HG02938 (cell line): ENCODE data around the gene ADGRD1.
"Not testable (repeated sequence)": the region's sequence is repeated elsewhere in the genome, so short reads cannot be mapped to it uniquely, and the experiment has no call there.

Source experiments
- ATAC-seq: cut with Tn5 transposase; IDR thresholded peaks from one replicate; pipeline ENCODE4 v1.9.1; 2021; ENCODE audit warnings: mild to moderate bottlenecking, moderate library complexity; ENCODE audit not compliant: unreplicated experiment

Gene ADGRD1

GRCh38 chr12:131113568-131114270 lies 160.0 kb downstream of the ADGRD1 start:
- ATAC-seq, result no peak

GRCh38 chr12:131114271-131114670 lies 160.6 kb downstream of the ADGRD1 start:
- no peak for ATAC-seq

DNA sequence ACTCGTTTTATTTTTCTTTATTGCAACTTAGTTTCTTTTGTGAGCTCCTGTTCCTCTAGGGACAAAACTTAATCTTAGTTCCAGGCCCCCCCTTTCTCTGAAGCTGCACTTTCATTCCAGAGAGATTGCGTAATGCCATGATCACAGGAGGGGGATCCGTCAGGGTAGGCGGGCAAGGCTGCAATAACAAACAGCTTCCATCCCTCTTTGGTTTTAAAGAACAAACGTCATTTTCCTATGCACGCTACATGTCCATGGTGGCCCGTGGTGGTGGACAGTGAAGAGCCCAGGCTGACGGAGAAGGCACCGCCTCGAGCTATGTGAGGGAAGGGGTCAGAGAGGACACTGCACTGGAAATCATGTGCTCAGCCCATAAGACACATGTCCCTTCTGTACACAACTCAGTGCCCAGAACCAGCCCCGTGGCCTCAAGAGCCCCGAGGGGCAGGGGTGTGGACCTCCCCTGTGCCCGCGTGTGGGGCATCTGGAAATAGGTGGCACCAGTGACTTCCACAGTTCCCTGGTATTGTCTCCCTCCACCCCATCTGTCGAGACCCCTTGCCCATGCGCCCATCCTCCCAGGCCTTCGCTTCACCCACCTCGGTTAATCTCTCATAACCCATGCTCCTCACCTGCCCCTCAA lies 161.4 kb downstream of the ADGRD1 start:
- ATAC-seq, result no peak

- ATAC-seq, result no peak
Measured at GRCh38 chr12:131115766-131116467, 162.2 kb downstream of the ADGRD1 start.

- ATAC-seq, result no peak
Measured at GRCh38 chr12:131116468-131117117, 162.9 kb downstream of the ADGRD1 start.

DNA sequence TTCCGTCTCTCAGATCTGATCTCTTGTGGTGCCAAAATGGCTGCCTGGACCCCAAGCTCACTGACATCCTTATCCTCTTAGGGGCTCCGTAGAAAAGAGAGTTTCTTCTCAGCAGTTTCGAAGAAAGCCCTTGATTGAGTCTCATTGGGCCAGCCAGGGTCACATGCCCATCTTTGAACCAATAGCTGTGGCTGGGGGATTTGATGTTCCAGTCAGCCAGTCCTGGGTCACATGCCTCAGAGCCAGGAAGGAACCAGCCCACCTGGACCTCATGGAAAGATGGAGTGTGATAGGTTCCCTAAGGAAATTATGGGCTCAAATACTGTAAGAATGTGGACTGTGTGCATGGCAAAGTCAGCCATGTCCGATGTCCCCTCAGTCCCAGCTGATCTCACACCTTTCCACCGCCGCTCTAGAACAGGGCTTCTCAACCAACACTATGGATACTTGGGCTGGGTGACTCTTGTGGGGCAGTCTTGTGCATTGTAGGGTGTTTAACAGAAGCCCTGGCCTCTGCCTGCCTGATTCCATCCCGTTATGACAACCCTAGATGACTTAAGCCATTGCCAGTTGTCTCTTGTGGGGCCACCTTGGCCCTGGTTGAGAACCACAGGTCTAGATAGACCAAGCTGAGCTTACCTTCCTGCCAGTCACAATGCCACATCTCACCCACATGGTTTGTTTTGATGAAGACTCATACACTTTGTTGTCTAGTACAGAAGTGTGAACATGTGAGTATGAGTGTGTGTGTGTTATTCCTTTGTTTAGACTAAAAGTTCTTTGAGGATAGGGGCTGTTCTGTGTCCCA lies 163.9 kb downstream of the ADGRD1 start:
- no peak for ATAC-seq

GRCh38 chr12:131118371-131118770 lies 164.7 kb downstream of the ADGRD1 start:
- no peak for ATAC-seq

DNA sequence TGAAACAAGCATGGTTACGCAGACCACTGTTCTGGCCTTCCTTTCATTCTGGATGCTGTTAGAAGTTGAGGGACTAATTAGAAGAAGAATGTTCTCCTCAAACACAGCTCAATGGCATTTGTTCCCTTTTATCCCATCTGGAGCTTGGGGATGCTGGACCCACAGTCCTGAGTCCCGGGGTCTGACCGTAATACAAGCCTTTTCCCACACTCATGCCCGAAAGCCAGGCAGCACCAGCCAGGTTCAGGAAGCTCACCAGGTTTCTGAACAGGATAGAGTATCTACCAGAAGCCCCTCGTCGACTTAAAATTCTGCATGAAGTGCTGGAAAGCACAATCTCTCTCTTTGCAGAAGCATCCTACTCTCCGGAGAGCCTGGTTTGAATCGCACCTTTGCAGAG lies 165.6 kb downstream of the ADGRD1 start:
- ATAC-seq, result not testable (repeated sequence)

DNA sequence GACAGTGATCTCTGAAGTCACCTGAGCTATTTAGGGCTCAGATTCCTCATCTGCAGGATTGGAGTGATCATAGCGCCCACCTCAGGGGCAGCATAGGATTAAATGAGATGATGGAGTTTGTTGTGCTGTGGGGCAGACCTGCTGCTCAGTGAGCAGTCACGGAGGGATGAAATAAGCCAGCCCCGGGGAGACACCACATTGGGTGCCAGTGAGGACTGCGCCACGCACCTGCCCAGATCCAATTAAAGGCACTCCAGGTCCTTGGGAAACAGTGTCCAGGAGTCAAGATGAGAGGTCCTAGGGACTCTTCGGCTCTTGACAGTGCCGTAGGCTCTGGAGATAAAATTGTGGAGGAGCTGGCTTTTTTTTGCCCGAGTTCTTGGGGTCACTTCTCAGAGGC lies 166.2 kb downstream of the ADGRD1 start:
- ATAC-seq, result no peak

- no peak for ATAC-seq
Measured at GRCh38 chr12:131120831-131121271, 167.1 kb downstream of the ADGRD1 start.

DNA sequence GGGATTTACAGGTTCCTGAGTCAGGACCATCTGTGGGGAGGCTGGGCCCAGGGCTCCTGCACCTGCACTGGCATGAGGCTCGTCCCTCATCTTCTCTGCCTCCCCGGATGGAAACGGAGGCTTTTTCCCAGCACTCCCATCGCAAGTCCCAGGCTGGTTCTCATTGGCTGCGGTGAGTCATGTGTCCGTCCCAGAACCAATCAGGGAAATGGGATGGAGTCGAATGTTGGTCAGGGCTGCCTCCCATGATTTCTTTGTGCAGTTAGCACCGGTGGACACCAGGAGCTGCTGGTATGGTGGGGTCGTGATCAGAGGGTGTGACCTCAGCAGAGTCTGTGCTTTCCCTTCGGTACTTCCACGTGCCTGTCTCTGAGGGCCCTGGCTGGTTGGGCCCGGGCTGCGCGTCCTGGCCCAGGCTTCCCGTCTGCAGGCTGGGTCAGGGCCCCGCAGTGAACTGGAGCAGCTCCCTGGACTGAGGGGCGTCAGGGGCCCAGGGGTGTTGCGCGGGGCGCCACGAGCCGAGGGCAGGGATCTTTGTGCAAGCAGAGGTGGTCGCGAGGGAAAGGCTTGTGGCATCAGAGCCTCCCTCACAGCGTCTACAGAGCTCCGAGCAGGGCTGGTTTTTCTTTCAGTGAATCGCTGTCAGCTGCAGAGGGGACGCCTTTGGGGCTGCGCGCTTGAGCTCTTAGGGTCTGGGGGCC lies 168.1 kb downstream of the ADGRD1 start:
- ATAC-seq, result no peak

DNA sequence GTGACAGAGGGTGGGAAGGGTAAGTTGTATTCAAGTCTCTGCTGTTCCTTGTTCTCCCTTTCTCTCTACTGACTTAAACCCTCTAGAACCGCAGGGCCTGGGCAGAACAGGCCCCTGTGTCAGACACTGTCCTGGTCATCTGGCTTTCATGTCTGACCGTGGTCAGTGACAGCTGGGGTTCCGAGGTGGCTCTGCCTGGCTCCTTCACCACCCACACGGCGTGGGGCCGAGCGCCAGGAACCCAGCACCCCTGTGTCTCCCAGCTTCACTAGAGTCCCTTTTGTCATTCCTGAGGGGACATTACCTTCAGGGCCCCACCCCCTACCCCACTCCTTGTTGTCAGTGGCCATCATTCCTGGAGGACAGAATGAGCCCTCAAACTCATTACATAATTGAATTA lies 168.9 kb downstream of the ADGRD1 start:
- no peak for ATAC-seq

- no peak for ATAC-seq
Measured at GRCh38 chr12:131123817-131124216, 170.1 kb downstream of the ADGRD1 start.

DNA sequence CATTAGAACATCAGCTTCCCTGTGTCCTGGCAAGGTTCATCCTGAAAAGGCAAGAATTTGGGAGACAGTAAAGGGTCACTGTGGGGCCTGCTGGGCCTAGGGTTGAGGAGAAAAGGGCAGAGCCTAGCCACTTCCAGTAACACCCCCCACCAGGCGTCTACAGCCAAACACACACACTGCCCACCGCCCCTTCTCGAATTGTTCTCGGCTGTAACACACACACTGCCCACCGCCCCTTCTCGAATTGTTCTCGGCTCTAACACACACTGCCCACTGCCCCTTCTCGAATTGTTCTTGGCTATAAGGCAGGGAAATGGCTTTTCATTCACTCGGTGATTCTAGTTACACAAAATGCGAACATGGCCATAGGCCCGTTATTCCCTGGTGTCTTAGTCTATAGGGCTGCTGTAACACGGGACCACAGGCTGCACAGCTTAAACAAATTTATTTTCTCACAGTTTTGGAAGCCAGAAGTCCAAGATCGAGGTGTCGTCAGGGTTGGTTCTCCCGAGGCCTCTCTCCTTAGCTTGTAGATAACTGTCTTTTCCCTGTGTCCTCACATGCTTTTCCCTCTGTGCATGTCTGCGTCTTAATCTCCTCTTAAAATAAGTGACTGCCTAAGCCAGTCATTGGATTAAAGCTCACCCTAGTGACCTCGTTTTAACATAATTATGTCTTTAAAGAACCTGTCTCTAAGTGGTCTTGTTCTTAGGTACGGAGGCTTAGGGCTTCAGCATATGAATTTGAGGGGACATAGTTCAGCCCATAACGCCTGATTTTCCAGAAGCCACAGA lies 171.0 kb downstream of the ADGRD1 start:
- ATAC-seq, result no peak

- no peak for ATAC-seq
Measured at GRCh38 chr12:131126662-131127173, 173.0 kb downstream of the ADGRD1 start.

DNA sequence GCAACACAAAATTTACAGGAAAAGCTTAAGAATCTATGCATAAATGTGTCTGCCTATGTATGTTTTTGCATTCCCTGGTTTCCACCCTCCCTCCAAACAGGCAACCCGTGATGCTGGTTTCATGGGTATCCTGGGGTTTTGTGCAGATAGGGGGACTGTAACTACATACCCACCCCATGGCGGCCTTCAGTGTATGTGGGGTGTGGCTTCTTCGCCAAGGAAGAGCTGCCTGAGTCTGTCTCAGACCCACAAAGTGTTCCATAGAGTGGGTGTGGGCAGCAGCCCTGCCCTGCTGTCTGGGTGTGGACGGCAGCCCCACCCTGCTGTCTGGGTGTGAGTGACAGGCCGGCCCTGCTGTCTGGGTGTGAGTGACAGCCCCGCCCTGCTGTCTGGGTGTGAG lies 174.8 kb downstream of the ADGRD1 start:
- ATAC-seq, result no peak

DNA sequence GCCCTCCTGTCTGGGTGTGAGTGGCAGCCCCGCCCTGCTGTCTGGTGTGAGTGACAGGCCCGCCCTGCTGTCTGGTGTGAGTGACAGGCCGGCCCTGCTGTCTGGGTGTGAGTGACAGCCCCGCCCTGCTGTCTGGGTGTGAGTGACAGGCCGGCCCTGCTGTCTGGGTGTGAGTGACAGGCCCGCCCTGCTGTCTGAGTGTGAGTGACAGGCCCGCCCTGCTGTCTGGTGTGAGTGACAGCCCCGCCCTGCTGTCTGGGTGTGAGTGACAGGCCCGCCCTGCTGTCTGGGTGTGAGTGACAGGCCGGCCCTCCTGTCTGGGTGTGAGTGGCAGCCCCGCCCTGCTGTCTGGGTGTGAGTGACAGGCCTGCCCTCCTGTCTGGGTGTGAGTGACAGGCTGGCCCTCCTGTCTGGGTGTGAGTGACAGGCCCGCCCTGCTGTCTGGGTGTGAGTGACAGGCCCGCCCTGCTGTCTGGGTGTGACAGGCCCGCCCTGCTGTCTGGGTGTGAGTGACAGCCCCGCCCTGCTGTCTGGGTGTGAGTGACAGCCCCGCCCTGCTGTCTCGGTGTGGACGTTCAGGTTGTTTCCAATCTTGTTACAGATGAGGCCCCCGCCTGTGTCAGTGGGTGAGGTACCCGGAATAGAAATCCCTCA lies 175.4 kb downstream of the ADGRD1 start:
- not testable (repeated sequence) for ATAC-seq

DNA sequence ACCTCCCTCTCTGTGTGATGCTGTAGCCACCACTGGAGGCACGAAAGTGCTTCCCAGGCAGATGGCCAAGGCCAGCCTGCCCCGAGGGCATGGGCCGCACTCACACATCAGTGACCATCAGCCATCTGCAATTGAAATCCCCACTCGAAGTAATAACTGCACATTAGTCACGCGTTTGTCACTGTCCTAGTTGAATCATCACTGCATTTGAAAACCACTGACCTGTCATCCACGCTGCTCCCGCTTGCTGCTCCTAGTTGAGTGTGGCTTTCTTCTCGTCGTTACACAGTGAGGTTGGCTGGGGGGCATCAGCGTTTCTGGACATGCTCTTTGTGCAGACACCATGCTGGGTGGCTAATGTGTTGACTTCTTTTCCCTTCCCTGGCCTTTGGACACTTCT lies 176.1 kb downstream of the ADGRD1 start:
- ATAC-seq, result no peak
